Central memory CD8-positive, alpha-beta T cell (primary cell): ENCODE measurements around the gene CSTF2.
"Not testable (repeated sequence)": the region's sequence is repeated elsewhere in the genome, so short reads cannot be mapped to it uniquely, and the experiment has no call there.

ENCODE experiments used
- ATAC-seq: fragments of 150-1000 bp; cut with Tn5 transposase; replicated peaks from 2 replicates; pipeline ENCODE4 v1.10.0; 2022; ENCODE audit warnings: mild to moderate bottlenecking, moderate FRiP score, moderate number of reproducible peaks; ENCODE audit not compliant: poor library complexity, severe bottlenecking; ENCODE audit errors: extremely low read depth
- DNase-seq, 2 donors: peaks; one replicate each; pipeline ENCODE4 v3.0.0; 2021; ENCODE audit warnings: low spot score in 2 of 2
- H3K27ac Mint-ChIP-seq: one replicate; pipeline ENCODE4 v1.8.0; 2022; ENCODE audit warnings: low read depth, mild to moderate bottlenecking, moderate library complexity, mixed read lengths
- H3K27me3 Mint-ChIP-seq: one replicate; pipeline ENCODE4 v1.8.0; 2022; ENCODE audit warnings: mixed read lengths
- H3K36me3 Mint-ChIP-seq: one replicate; pipeline ENCODE4 v1.8.0; 2022; ENCODE audit warnings: mild to moderate bottlenecking, moderate library complexity, mixed read lengths; ENCODE audit not compliant: insufficient read depth
- H3K4me1 Mint-ChIP-seq: one replicate; pipeline ENCODE4 v1.8.0; 2022; ENCODE audit warnings: mixed read lengths
- H3K4me3 Mint-ChIP-seq: one replicate; pipeline ENCODE4 v1.8.0; 2022; ENCODE audit warnings: mild to moderate bottlenecking, moderate library complexity, mixed read lengths
- H3K9me3 Mint-ChIP-seq: one replicate; pipeline ENCODE4 v1.8.0; 2022; ENCODE audit warnings: mixed read lengths

Gene CSTF2

GRCh38 chrX:100819837-100820666 lies at the start of gene CSTF2:
TSS of gene CSTF2 (plus strand) at chrX:100820391. CDS start at chrX:100820417, 26 bp downstream.
- peaks cover 28% of the 10 kb centered on the region for H3K36me3 Mint-ChIP-seq
- H3K27ac Mint-ChIP-seq = peak within 1 kb of the TSS; percentile 84
- peaks cover 5% of the 10 kb centered on the region for H3K9me3 Mint-ChIP-seq
- peak; percentile 97 for ATAC-seq
- peaks cover 6% of the 10 kb centered on the region for H3K4me1 Mint-ChIP-seq
- peak within 1 kb of the TSS; percentile 82 for H3K4me3 Mint-ChIP-seq
- DNase-seq = peak; percentile 54 to 63
- peaks cover 4% of the 10 kb centered on the region for H3K27me3 Mint-ChIP-seq

GRCh38 chrX:100796371-100796770 lies 23.8 kb upstream of the CSTF2 start:
- not testable (repeated sequence) for H3K9me3 Mint-ChIP-seq, H3K4me3 Mint-ChIP-seq, DNase-seq, H3K4me1 Mint-ChIP-seq, H3K36me3 Mint-ChIP-seq, H3K27ac Mint-ChIP-seq, ATAC-seq
- peaks cover 13% of the 10 kb centered on the region for H3K27me3 Mint-ChIP-seq

GRCh38 chrX:100797359-100797758 lies 22.8 kb upstream of the CSTF2 start:
- Mint-ChIP-seq H3K4me3 (no peak overlapping the region), H3K27me3 (peaks cover 16% of the 10 kb centered on the region), H3K9me3 (no peaks in the 10 kb centered on the region), H3K27ac (no peak overlapping the region), H3K36me3 (peaks cover 1% of the 10 kb centered on the region), H3K4me1 (no peaks in the 10 kb centered on the region)
- no peak for DNase-seq
- no peak for ATAC-seq

- Mint-ChIP-seq H3K4me1 (no peaks in the 10 kb centered on the region), H3K36me3 (peaks cover 1% of the 10 kb centered on the region), H3K27me3 (peaks cover 23% of the 10 kb centered on the region), H3K9me3 (no peaks in the 10 kb centered on the region), H3K27ac (no peak overlapping the region), H3K4me3 (no peak overlapping the region)
- DNase-seq (no peak), ATAC-seq (no peak)
Measured at GRCh38 chrX:100798484-100799214, 21.5 kb upstream of the CSTF2 start.

- no peaks in the 10 kb centered on the region for H3K4me1 Mint-ChIP-seq
- H3K9me3 Mint-ChIP-seq = peaks cover 6% of the 10 kb centered on the region
- H3K27me3 Mint-ChIP-seq = peaks cover 44% of the 10 kb centered on the region
- H3K36me3 Mint-ChIP-seq = peaks cover 1% of the 10 kb centered on the region
- no peak for ATAC-seq
- no peak overlapping the region for H3K27ac Mint-ChIP-seq
- H3K4me3 Mint-ChIP-seq = no peak overlapping the region
- no peak for DNase-seq
Measured at GRCh38 chrX:100802843-100803242, 17.3 kb upstream of the CSTF2 start.

GRCh38 chrX:100804780-100805179 lies 15.4 kb upstream of the CSTF2 start:
- ATAC-seq = no peak
- no peak overlapping the region for H3K27ac Mint-ChIP-seq
- H3K4me1 Mint-ChIP-seq = no peaks in the 10 kb centered on the region
- DNase-seq = no peak
- peaks cover 6% of the 10 kb centered on the region for H3K9me3 Mint-ChIP-seq
- H3K27me3 Mint-ChIP-seq = peaks cover 63% of the 10 kb centered on the region
- no peaks in the 10 kb centered on the region for H3K36me3 Mint-ChIP-seq
- no peak overlapping the region for H3K4me3 Mint-ChIP-seq

GRCh38 chrX:100808265-100808664 lies 11.9 kb upstream of the CSTF2 start:
- not testable (repeated sequence) for H3K27ac Mint-ChIP-seq, H3K4me1 Mint-ChIP-seq, DNase-seq, ATAC-seq, H3K9me3 Mint-ChIP-seq, H3K4me3 Mint-ChIP-seq, H3K36me3 Mint-ChIP-seq
- peaks cover 74% of the 10 kb centered on the region for H3K27me3 Mint-ChIP-seq

GRCh38 chrX:100812216-100813158 lies 7.7 kb upstream of the CSTF2 start:
- H3K4me3 Mint-ChIP-seq = no peak overlapping the region
- no peaks in the 10 kb centered on the region for H3K9me3 Mint-ChIP-seq
- DNase-seq = no peak
- no peaks in the 10 kb centered on the region for H3K4me1 Mint-ChIP-seq
- H3K27me3 Mint-ChIP-seq = peaks cover 74% of the 10 kb centered on the region
- ATAC-seq = no peak
- no peaks in the 10 kb centered on the region for H3K36me3 Mint-ChIP-seq
- H3K27ac Mint-ChIP-seq = no peak overlapping the region

GRCh38 chrX:100817340-100817739 lies 2.9 kb upstream of the CSTF2 start:
- peaks cover 5% of the 10 kb centered on the region for H3K9me3 Mint-ChIP-seq
- peaks cover 26% of the 10 kb centered on the region for H3K27me3 Mint-ChIP-seq
- no peak overlapping the region for H3K27ac Mint-ChIP-seq

GRCh38 chrX:100819534-100819836 lies 706 bp upstream of the CSTF2 start:
- H3K27me3 Mint-ChIP-seq = peaks cover 10% of the 10 kb centered on the region
- peaks cover 5% of the 10 kb centered on the region for H3K9me3 Mint-ChIP-seq
- H3K4me3 Mint-ChIP-seq = peak overlapping the region; percentile 82
- peaks cover 24% of the 10 kb centered on the region for H3K36me3 Mint-ChIP-seq
- peak overlapping the region; percentile 84 for H3K27ac Mint-ChIP-seq
- DNase-seq = no peak
- no peak for ATAC-seq
- H3K4me1 Mint-ChIP-seq = peaks cover 6% of the 10 kb centered on the region

More at GRCh38 chrX:100817340-100817739, 2.9 kb upstream of the CSTF2 start:
- DNase-seq (no peak), ATAC-seq (no peak)
- H3K4me1 Mint-ChIP-seq = peaks cover 6% of the 10 kb centered on the region
- peaks cover 8% of the 10 kb centered on the region for H3K36me3 Mint-ChIP-seq
- no peak overlapping the region for H3K4me3 Mint-ChIP-seq

GRCh38 chrX:100829730-100830129 lies 9.5 kb downstream of the CSTF2 start:
- H3K4me1 Mint-ChIP-seq = peaks cover 8% of the 10 kb centered on the region
- peaks cover 44% of the 10 kb centered on the region for H3K36me3 Mint-ChIP-seq
- H3K27ac Mint-ChIP-seq = peak overlapping the region; percentile 83
- H3K4me3 Mint-ChIP-seq = no peak overlapping the region
- DNase-seq (no peak), ATAC-seq (peak; percentile 76)
- H3K9me3 Mint-ChIP-seq = no peaks in the 10 kb centered on the region
- no peaks in the 10 kb centered on the region for H3K27me3 Mint-ChIP-seq

GRCh38 chrX:100830143-100830542 lies 10.0 kb downstream of the CSTF2 start:
- no peak for DNase-seq
- Mint-ChIP-seq H3K27ac (peak overlapping the region; percentile 83), H3K27me3 (no peaks in the 10 kb centered on the region), H3K4me3 (no peak overlapping the region), H3K36me3 (peaks cover 41% of the 10 kb centered on the region), H3K4me1 (peaks cover 8% of the 10 kb centered on the region), H3K9me3 (no peaks in the 10 kb centered on the region)
- no peak for ATAC-seq
